Esophagus muscularis mucosa (tissue), 4 donors: ENCODE data around the gene DACH1. TPM values are rescaled to one million over a fixed set of nuclear protein-coding genes. Genes with fewer than 3 reads are reported as not detected.

Experiments
- DNase-seq: peaks from one replicate; pipeline ENCODE4 v3.0.0-alpha.2; 2017; ENCODE audit errors: extremely low spot score
- H3K27ac ChIP-seq, 4 donors: fragments of 200-600 bp; sonication (generic); replicated peaks in 1 of 4; 1 replicate in 3 of 4; 2 replicates in 1 of 4; pipeline ENCODE4 v1.5.1; 2016 to 2019; ENCODE audit warnings: mild to moderate bottlenecking in 1 of 4
- H3K27me3 ChIP-seq, 4 donors: fragments of 200-600 bp; sonication (generic); one replicate each; pipeline versions ENCODE4 v1.5.1 to v1.6.0; 2016 to 2019
- H3K36me3 ChIP-seq, 4 donors: fragments of 200-600 bp; sonication (generic); one replicate each; pipeline ENCODE4 v1.5.1; 2016 to 2019
- H3K4me1 ChIP-seq, 4 donors: fragments of 200-600 bp; sonication (generic); one replicate each; pipeline ENCODE4 v1.5.1; 2016 to 2019
- H3K4me3 ChIP-seq, 4 donors: fragments of 200-600 bp; sonication (generic); 1 replicate in 2 of 4; 2 replicates in 2 of 4; pipeline ENCODE4 v1.5.1; 2016 to 2019; ENCODE audit warnings: mild to moderate bottlenecking in 4 of 4, moderate library complexity in 1 of 4
- H3K9me3 ChIP-seq, 4 donors: fragments of 200-600 bp; sonication (generic); 1 replicate in 3 of 4; 2 replicates in 1 of 4; pipeline ENCODE4 v1.5.1; 2016 to 2019
- EP300 ChIP-seq: sonication (generic); formaldehyde crosslinking; IDR thresholded peaks from one replicate; pipeline ENCODE4 v1.6.1; 2017; ENCODE audit warnings: antibody characterized with exemption
- POLR2A ChIP-seq: fragments of 450-650 bp; IDR thresholded peaks from one replicate; pipeline ENCODE4 v1.6.1; 2017; ENCODE audit warnings: antibody characterized with exemption, moderate library complexity, mild to moderate bottlenecking, low read depth
- POLR2AphosphoS5 ChIP-seq, 2 donors: sonication (generic); formaldehyde crosslinking; IDR thresholded peaks; one replicate each; pipeline ENCODE4 v1.6.1; 2017; ENCODE audit warnings: antibody characterized with exemption in 2 of 2
- WGBS: methylation state at CpG from one replicate; pipeline ENCODE4 v1.1.5; 2018; 5-methylcytosine and 5-hydroxymethylcytosine counted together
- intact Hi-C: fragments of 100-400 bp; cut with DNase I; formaldehyde crosslinking; loops from one replicate; pipeline ENCODE4 v1.15.1; 2023
- total RNA-seq, 4 donors: library from RNA; depleted of rRNA; stranded (reverse); fragments of >200 nt; gene quantifications; one replicate each; pipeline versions ENCODE4 v1.1.0 to v1.2.1, GENCODE V29; 2016
- TF ChIP-seq, protein P1 (sequence below), 3 experiments: fragments of 200-600 bp in 2 of 3; fragments of 450-650 bp in 1 of 3; sonication (generic) in 2 of 3; IDR thresholded peaks; one replicate each; pipeline ENCODE4 v1.5.1; 2017 to 2019; ENCODE audit warnings: antibody characterized with exemption in 3 of 3, mild to moderate bottlenecking in 2 of 3, moderate library complexity in 1 of 3

Gene DACH1
- total RNA-seq, 4 donors from 2014 or later, result 1.2 to 2.0 (median 1.5) TPM

DNA sequence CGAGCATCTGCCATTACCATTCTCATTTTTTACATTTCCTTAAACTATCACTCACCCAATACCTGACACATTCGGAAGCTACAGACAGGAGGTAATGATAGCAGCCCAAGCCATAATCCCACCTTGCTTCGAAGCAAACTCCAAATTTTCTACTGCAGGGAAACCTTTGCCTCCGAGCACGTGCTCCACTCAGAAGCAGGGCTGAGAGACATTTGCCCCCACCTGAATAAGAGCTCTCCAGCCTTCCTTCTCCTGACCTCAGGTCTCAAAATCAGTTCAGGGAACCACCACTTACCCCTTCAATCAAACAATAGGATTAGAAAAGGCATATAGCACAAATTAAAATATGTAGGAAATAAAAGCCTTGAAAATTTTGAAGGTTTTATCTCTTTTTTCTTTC lies 2.3 kb upstream of the DACH1 start:
- Histone ChIP-seq H3K36me3 (no peaks in the 10 kb centered on the region), H3K27me3 (peaks cover 0 to 53% (median 13%) of the 10 kb centered on the region in 4 donors), H3K27ac (no peak overlapping the region), H3K9me3 (no peaks in the 10 kb centered on the region), H3K4me1 (peaks cover 3 to 36% (median 31%) of the 10 kb centered on the region in 4 donors), H3K4me3 (no peak overlapping the region)
- DNase-seq, result no peak
- 95% methylated on average over 5 of the region's 5 CpGs for WGBS
- intact Hi-C loops, result no loop called here
- TF ChIP-seq POLR2AphosphoS5 (IDR thresholded peaks at IDR 0.05) (no peak), EP300 (no peak), POLR2A (no peak)

DNA sequence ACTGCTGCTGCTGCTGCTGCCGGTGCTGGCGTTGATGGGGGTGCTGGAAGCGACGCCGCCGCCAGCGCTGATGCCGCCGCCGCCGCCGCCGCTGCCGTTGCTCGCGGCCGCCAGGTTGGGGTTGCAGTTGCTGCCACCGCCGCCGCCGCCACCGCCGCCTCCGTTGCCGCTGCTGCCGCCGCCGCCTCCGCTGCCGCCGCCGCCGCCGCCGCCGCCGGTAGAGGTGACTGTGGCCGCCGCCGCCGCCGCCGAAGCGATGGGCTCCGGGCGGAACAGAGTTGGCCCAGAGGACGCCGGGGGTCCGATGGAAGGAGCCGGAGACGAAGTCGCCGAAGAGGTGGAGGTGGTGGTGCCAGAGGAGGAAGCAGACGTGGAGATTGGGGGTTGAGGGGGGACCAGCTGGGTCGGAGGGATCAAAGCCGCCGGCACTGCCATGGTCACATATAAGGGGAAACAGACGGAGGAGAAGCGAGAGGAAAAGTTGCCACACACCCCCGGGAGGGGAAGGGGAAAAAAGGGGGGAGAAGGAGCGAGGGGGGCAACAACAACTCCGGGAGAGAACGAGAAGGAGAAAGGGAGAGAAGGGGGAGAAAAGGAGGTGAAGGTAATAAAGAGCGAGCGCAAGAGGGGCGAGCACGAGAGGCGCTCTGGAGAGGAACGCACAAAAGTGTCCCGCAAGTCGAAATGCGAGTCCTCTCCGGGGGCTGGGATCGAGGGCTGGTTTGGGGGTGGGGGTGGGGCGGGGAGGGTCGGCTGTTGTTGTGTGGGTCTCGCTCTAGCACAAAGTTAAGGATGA lies 471 bp downstream of the DACH1 start:
- Histone ChIP-seq H3K9me3 (no peaks in the 10 kb centered on the region), H3K27ac (peak overlapping the region in 3 of 4 donors; percentile 45 to 67 (median 51)), H3K4me3 (peak overlapping the region; percentile 52 to 65 (median 58)), H3K36me3 (no peaks in the 10 kb centered on the region), H3K4me1 (peaks cover 3 to 38% (median 31%) of the 10 kb centered on the region in 4 donors), H3K27me3 (peaks cover 0 to 53% (median 13%) of the 10 kb centered on the region in 4 donors)
- under 1% methylated on average over 57 of the region's 77 CpGs for WGBS
- TF ChIP-seq POLR2AphosphoS5 (IDR thresholded peaks at IDR 0.05) (no peak), EP300 (no peak), POLR2A (no peak)
- TF ChIP-seq, protein P1, sequence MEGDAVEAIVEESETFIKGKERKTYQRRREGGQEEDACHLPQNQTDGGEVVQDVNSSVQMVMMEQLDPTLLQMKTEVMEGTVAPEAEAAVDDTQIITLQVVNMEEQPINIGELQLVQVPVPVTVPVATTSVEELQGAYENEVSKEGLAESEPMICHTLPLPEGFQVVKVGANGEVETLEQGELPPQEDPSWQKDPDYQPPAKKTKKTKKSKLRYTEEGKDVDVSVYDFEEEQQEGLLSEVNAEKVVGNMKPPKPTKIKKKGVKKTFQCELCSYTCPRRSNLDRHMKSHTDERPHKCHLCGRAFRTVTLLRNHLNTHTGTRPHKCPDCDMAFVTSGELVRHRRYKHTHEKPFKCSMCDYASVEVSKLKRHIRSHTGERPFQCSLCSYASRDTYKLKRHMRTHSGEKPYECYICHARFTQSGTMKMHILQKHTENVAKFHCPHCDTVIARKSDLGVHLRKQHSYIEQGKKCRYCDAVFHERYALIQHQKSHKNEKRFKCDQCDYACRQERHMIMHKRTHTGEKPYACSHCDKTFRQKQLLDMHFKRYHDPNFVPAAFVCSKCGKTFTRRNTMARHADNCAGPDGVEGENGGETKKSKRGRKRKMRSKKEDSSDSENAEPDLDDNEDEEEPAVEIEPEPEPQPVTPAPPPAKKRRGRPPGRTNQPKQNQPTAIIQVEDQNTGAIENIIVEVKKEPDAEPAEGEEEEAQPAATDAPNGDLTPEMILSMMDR (IDR thresholded peaks at IDR 0.05), result no peak
- no peak for DNase-seq
- intact Hi-C loops, result no loop called here

DNA sequence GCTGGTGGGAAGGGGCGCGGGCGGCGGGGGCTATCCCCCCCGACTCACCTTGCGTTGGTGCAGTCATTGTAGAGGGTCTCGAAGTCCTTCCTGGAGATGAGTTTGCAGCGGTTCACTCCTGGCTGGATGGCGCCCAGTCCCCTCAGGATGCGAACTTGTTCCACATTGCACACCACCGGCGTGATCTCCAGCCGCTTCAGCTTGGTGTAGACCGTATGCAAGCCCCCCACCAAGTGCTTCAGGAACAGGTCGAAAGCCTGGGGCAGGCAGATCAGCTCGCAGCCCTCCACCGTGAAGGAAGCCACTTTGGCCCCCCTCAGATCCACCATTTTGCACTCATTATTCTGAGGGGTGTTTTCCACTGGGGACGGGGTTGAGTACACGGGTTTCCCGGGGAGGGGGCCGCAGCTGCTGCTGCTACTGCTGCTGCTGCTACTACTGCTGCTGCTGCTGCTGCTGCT lies 1.1 kb downstream of the DACH1 start:
- TF ChIP-seq, protein P1 (IDR thresholded peaks at IDR 0.05), result no peak
- TF ChIP-seq POLR2AphosphoS5 (IDR thresholded peaks at IDR 0.05), result no peak
- TF ChIP-seq EP300, result no peak
- no peak for TF ChIP-seq POLR2A
- Histone ChIP-seq H3K27me3 (peaks cover 0 to 53% (median 13%) of the 10 kb centered on the region in 4 donors), H3K9me3 (no peaks in the 10 kb centered on the region), H3K27ac (peak overlapping the region in 2 of 4 donors; percentile 47 to 67), H3K4me1 (peaks cover 3 to 38% (median 31%) of the 10 kb centered on the region in 4 donors), H3K36me3 (no peaks in the 10 kb centered on the region), H3K4me3 (peak overlapping the region; percentile 52 to 65 (median 58))
- intact Hi-C loops, result no loop called here
- no CpG with 5 or more reads among the region's 21 CpGs for WGBS
- DNase-seq, result no peak

DNA sequence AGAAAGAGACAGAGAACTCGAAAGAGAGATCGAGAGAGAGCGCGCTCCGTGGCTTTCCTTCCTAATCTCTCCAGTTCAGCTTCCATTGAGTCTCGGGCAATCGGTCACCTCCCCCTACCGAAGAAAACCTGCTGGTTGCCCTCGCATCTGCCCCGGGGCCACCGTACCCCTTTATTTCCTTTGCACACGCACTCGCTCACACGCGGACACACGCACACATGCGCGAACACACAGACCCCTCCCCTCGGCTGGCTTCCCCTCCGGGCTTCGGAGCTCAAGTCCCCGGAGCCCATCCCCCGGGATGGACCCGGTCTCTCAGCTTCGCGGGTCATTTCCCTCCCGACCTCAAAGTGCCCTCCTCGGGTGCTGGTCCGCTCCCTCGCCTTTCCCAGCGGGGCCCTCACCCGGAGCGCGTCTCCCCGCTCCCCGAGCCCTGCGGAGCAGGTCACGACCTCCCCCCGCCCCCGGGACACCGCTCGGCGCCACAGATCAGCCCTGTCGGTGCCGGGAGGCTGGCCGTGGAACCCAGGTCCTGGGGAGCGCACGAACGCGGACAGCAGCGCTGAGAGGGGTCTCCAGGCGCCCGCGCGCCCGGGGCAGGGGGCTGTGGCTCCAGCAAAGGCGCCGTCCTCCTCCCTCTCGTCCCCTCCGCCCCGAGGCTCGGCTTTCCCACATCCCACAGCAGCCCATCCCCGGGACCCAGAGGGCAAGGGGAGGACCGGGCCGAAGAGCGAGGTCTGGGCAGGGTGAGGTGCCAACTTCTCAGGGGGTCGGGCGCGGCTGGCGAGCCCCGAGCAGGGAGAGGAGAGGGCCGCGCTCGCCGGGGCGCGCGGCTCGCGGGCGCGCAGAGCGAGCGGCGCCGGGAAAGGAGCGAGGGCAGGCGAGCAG lies 1.8 kb downstream of the DACH1 start:
- DNase-seq, result no peak

More for the DNA sequence above, 1.8 kb downstream of the DACH1 start:
- TF ChIP-seq, protein P1 (IDR thresholded peaks at IDR 0.05), result no peak
- TF ChIP-seq POLR2AphosphoS5 (IDR thresholded peaks at IDR 0.05), result no peak
- no peak for TF ChIP-seq EP300
- no peak for TF ChIP-seq POLR2A
- H3K27ac ChIP-seq, result peak overlapping the region; percentile 47 to 67 (median 58)
- peaks cover 3 to 38% (median 31%) of the 10 kb centered on the region in 4 donors for H3K4me1 ChIP-seq
- 1% methylated on average over 24 of the region's 88 CpGs for WGBS
- no peaks in the 10 kb centered on the region for H3K9me3 ChIP-seq
- peak overlapping the region; percentile 52 to 65 (median 58) for H3K4me3 ChIP-seq
- intact Hi-C loops, result no loop called here
- H3K36me3 ChIP-seq, result no peaks in the 10 kb centered on the region
- H3K27me3 ChIP-seq, result peaks cover 0 to 53% (median 13%) of the 10 kb centered on the region in 4 donors
